H9 (cell line): ENCODE measurements around the gene MEN1. TPM values are rescaled to one million over a fixed set of nuclear protein-coding genes. Genes with fewer than 3 reads are reported as not detected.

ENCODE experiments used
- DNase-seq: peaks from one replicate; pipeline ENCODE4 v3.0.0-alpha.2; 2017
- H2AFZ ChIP-seq: one replicate; pipeline ENCODE4 v1.6.1; 2013; ENCODE audit warnings: mild to moderate bottlenecking, low read length, control low read depth, moderate library complexity
- H2AK5ac ChIP-seq: 2 replicates; pipeline ENCODE4 v1.6.1; 2013; ENCODE audit warnings: low read length, control low read depth, mixed read lengths; ENCODE audit not compliant: insufficient read length
- H2BK120ac ChIP-seq: one replicate; pipeline ENCODE4 v1.6.1; 2013; ENCODE audit warnings: low read depth, mild to moderate bottlenecking, low read length, control low read depth, inconsistent platforms; ENCODE audit not compliant: poor library complexity, severe bottlenecking
- H2BK12ac ChIP-seq: 2 replicates; pipeline ENCODE4 v1.6.1; 2013; ENCODE audit warnings: low read length, control low read depth, mixed read lengths, low read depth; ENCODE audit not compliant: insufficient read length
- H2BK15ac ChIP-seq: 2 replicates; pipeline ENCODE4 v1.6.1; 2013; ENCODE audit warnings: low read depth, low read length, control low read depth
- H2BK20ac ChIP-seq: one replicate; pipeline ENCODE4 v1.6.1; 2013; ENCODE audit warnings: low read depth, mild to moderate bottlenecking, low read length, control low read depth, inconsistent platforms; ENCODE audit not compliant: poor library complexity, severe bottlenecking
- H2BK5ac ChIP-seq: 2 replicates; pipeline ENCODE4 v1.6.1; 2013; ENCODE audit warnings: low read length, control low read depth, mixed read lengths; ENCODE audit not compliant: insufficient read length
- H3K14ac ChIP-seq: 2 replicates; pipeline ENCODE4 v1.6.1; 2013; ENCODE audit warnings: low read length, control low read depth; ENCODE audit not compliant: insufficient read depth
- H3K18ac ChIP-seq: 2 replicates; pipeline ENCODE4 v1.6.1; 2013; ENCODE audit warnings: low read depth, mild to moderate bottlenecking, mixed read lengths, low read length, control low read depth; ENCODE audit not compliant: insufficient read length
- H3K23ac ChIP-seq: 2 replicates; pipeline ENCODE4 v1.6.1; 2013; ENCODE audit warnings: low read length, control low read depth, mixed read lengths, low read depth; ENCODE audit not compliant: insufficient read length
- H3K23me2 ChIP-seq: 2 replicates; pipeline ENCODE4 v1.6.1; 2013; ENCODE audit warnings: low read depth, mild to moderate bottlenecking, mixed read lengths, low read length, control low read depth; ENCODE audit not compliant: insufficient read length, poor library complexity, severe bottlenecking
- H3K27ac ChIP-seq: 2 replicates; pipeline ENCODE4 v1.5.1; 2013; ENCODE audit warnings: low read length, control low read depth, mixed read lengths, low read depth; ENCODE audit not compliant: insufficient read length
- H3K27me3 ChIP-seq: 2 replicates; pipeline ENCODE4 v1.6.1; 2013; ENCODE audit warnings: low read length, control low read depth, inconsistent platforms; ENCODE audit not compliant: insufficient read depth
- H3K4ac ChIP-seq: 2 replicates; pipeline ENCODE4 v1.6.1; 2013; ENCODE audit warnings: low read depth, mild to moderate bottlenecking, control low read depth, inconsistent platforms, low read length, moderate library complexity
- H3K4me1 ChIP-seq: 2 replicates; pipeline ENCODE4 v1.6.1; 2013; ENCODE audit warnings: low read length, control low read depth, inconsistent platforms; ENCODE audit not compliant: insufficient read depth
- H3K4me2 ChIP-seq: 2 replicates; pipeline ENCODE4 v1.6.1; 2013; ENCODE audit warnings: low read length, control low read depth, mixed read lengths; ENCODE audit not compliant: insufficient read length, insufficient read depth
- H3K56ac ChIP-seq: 2 replicates; pipeline ENCODE4 v1.6.1; 2013; ENCODE audit warnings: low read depth, mild to moderate bottlenecking, mixed read lengths, low read length, control low read depth; ENCODE audit not compliant: insufficient read length
- H3K79me1 ChIP-seq: 2 replicates; pipeline ENCODE4 v1.6.1; 2013; ENCODE audit warnings: low read depth, mild to moderate bottlenecking, moderate library complexity, low read length, control low read depth, inconsistent platforms; ENCODE audit not compliant: insufficient read depth, poor library complexity, severe bottlenecking
- H3K79me2 ChIP-seq: 2 replicates; pipeline ENCODE4 v1.6.1; 2013; ENCODE audit warnings: low read length, control low read depth, inconsistent platforms; ENCODE audit not compliant: insufficient read depth
- H3K9ac ChIP-seq: 2 replicates; pipeline ENCODE4 v1.6.1; 2013; ENCODE audit warnings: low read length, control low read depth, mixed read lengths; ENCODE audit not compliant: insufficient read length; ENCODE audit errors: extremely low read depth
- H3K9me3 ChIP-seq: one replicate; pipeline ENCODE4 v1.6.1; 2013; ENCODE audit warnings: low read depth, low read length, inconsistent platforms; ENCODE audit not compliant: control insufficient read depth
- H3T11ph ChIP-seq: one replicate; pipeline ENCODE4 v1.6.1; 2013; ENCODE audit warnings: mild to moderate bottlenecking, low read length, control low read depth, inconsistent platforms
- H4K20me1 ChIP-seq: one replicate; pipeline ENCODE4 v1.6.1; 2013; ENCODE audit not compliant: control insufficient read depth, insufficient read length, insufficient read depth
- H4K5ac ChIP-seq: 2 replicates; pipeline ENCODE4 v1.6.1; 2013; ENCODE audit warnings: low read depth, mild to moderate bottlenecking, mixed read lengths, low read length, control low read depth; ENCODE audit not compliant: insufficient read length
- H4K8ac ChIP-seq: replicated peaks from 2 replicates; pipeline ENCODE4 v1.6.1; 2013; ENCODE audit warnings: low read length, control low read depth, mixed read lengths, low read depth; ENCODE audit not compliant: insufficient read length
- H4K91ac ChIP-seq: 2 replicates; pipeline ENCODE4 v1.6.1; 2013; ENCODE audit warnings: low read depth, mild to moderate bottlenecking, moderate library complexity, mixed read lengths, low read length, control low read depth; ENCODE audit not compliant: insufficient read length
- H3K27ac Mint-ChIP-seq, 3 experiments: 2 replicates in 2 of 3; 3 replicates in 1 of 3; pipeline ENCODE4 v1.8.0; 2020 to 2021; ENCODE audit warnings: mixed read lengths in 3 of 3, mild to moderate bottlenecking in 1 of 3, moderate library complexity in 1 of 3
- H3K27me3 Mint-ChIP-seq: 2 replicates; pipeline ENCODE4 v1.8.0; 2021; ENCODE audit warnings: low read depth, mild to moderate bottlenecking, moderate library complexity, mixed read lengths
- H3K36me3 Mint-ChIP-seq, 3 experiments: 2 replicates in 2 of 3; 3 replicates in 1 of 3; pipeline ENCODE4 v1.8.0; 2020 to 2021; ENCODE audit warnings: low read depth in 3 of 3, mixed read lengths in 3 of 3; ENCODE audit not compliant: insufficient read depth in 1 of 3
- H3K4me1 Mint-ChIP-seq, 2 experiments: 2 replicates each; pipeline ENCODE4 v1.8.0; 2020; ENCODE audit warnings: mixed read lengths in 2 of 2
- H3K4me3 Mint-ChIP-seq, 2 experiments: 2 replicates in 1 of 2; 3 replicates in 1 of 2; pipeline ENCODE4 v1.8.0; 2020 to 2021; ENCODE audit warnings: mild to moderate bottlenecking in 2 of 2, mixed read lengths in 2 of 2, moderate library complexity in 1 of 2
- H3K9me3 Mint-ChIP-seq, 2 experiments: 2 replicates in 1 of 2; 3 replicates in 1 of 2; pipeline ENCODE4 v1.8.0; 2020; ENCODE audit warnings: mild to moderate bottlenecking in 2 of 2, mixed read lengths in 2 of 2, moderate library complexity in 1 of 2
- CTCF ChIP-seq: fragments of 200-600 bp; sonication (generic); conservative IDR thresholded peaks from 3 replicates; pipeline ENCODE4 v1.8.0; 2021; ENCODE audit warnings: antibody characterized with exemption, mild to moderate bottlenecking
- WGBS: extraction: QIAGEN DNeasy Blood & Tissue Kit; methylation state at CpG from one replicate; pipeline ENCODE4 v1.1.7; 2013; ENCODE audit warnings: missing lambda C conversion rate, low lambda C conversion rate, mixed read lengths; ENCODE audit not compliant: insufficient read length; ENCODE audit errors: extremely low coverage; 5-methylcytosine and 5-hydroxymethylcytosine counted together
- total RNA-seq: library from RNA; stranded (reverse); gene quantifications from 2 replicates; pipeline ENCODE4 v1.2.1, GENCODE V29; 2021

The MEN1 gene
- total RNA-seq, 1 experiment from 2014 or later = 49.9 TPM

GRCh38 chr11:64848214-64848825, 38.0 kb upstream of the MEN1 start:
- Mint-ChIP-seq H3K36me3 (no peaks in the 10 kb centered on the region), H3K4me3 (no peak overlapping the region; a peak in 1 of 5 replicates), H3K4me1 (peaks cover 25 to 29% of the 10 kb centered on the region in 2 experiments), H3K9me3 (no peaks in the 10 kb centered on the region; a peak in 2 of 5 replicates), H3K27me3 (no peaks in the 10 kb centered on the region), H3K27ac (peak overlapping the region in 1 of 3 experiments; percentile 68; a peak in 1 of 7 replicates)
- TF ChIP-seq CTCF = no peak
- no peak overlapping the region for H3K4me2 ChIP-seq
- no peaks in the 10 kb centered on the region for H4K20me1 ChIP-seq
- H4K8ac ChIP-seq = no peak overlapping the region
- H4K5ac ChIP-seq = no peak overlapping the region
- no peak overlapping the region for H2AFZ ChIP-seq
- WGBS = no CpG with 5 or more reads among the region's 6 CpGs
- peaks cover 6% of the 10 kb centered on the region for H3K23me2 ChIP-seq
- no peak overlapping the region for H2BK20ac ChIP-seq
- no peak overlapping the region for H2BK5ac ChIP-seq
- H3K79me1 ChIP-seq = no peaks in the 10 kb centered on the region
- no peak overlapping the region for H4K91ac ChIP-seq
- H2AK5ac ChIP-seq = no peak overlapping the region
- no peaks in the 10 kb centered on the region for H3K4me1 ChIP-seq
- H2BK120ac ChIP-seq = no peak overlapping the region
- no peak overlapping the region for H3K9ac ChIP-seq
- no peak overlapping the region for H3K4ac ChIP-seq
- H3K14ac ChIP-seq = no peak overlapping the region
- no peak overlapping the region for H3K56ac ChIP-seq
- no peak overlapping the region for H3T11ph ChIP-seq
- no peak overlapping the region for H2BK15ac ChIP-seq
- no peak overlapping the region for H3K18ac ChIP-seq
- H3K9me3 ChIP-seq = no peaks in the 10 kb centered on the region
- no peak for DNase-seq
- no peak overlapping the region for H3K23ac ChIP-seq
- no peak overlapping the region for H3K27ac ChIP-seq
- H2BK12ac ChIP-seq = no peak overlapping the region
- no peaks in the 10 kb centered on the region for H3K79me2 ChIP-seq
- no peaks in the 10 kb centered on the region for H3K27me3 ChIP-seq
